ENCODE measurements around the gene RGMA. TPM values are rescaled to one million over a fixed set of nuclear protein-coding genes. Genes with fewer than 3 reads are reported as not detected.

The RGMA gene
- total RNA-seq, 1 donor from 2014 or later = 0.40 TPM

DNA sequence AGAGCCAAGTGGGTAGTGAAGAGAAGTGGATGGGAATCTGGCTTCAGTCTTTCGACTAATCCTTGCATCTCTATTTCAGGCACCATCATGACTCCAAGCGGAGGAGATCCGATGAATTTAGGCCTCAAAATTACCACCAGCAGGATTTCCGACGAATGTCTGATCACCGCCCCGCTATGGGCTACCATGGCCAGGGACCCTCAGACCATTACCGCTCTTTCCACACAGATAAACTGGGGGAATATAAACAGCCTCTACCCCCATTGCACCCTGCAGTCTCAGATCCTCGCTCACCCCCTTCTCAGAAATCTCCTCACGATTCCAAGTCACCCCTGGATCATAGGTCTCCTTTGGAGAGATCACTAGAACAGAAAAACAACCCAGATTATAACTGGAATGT, 64.7 kb downstream of the RGMA start:
- TF ChIP-seq, protein P1, sequence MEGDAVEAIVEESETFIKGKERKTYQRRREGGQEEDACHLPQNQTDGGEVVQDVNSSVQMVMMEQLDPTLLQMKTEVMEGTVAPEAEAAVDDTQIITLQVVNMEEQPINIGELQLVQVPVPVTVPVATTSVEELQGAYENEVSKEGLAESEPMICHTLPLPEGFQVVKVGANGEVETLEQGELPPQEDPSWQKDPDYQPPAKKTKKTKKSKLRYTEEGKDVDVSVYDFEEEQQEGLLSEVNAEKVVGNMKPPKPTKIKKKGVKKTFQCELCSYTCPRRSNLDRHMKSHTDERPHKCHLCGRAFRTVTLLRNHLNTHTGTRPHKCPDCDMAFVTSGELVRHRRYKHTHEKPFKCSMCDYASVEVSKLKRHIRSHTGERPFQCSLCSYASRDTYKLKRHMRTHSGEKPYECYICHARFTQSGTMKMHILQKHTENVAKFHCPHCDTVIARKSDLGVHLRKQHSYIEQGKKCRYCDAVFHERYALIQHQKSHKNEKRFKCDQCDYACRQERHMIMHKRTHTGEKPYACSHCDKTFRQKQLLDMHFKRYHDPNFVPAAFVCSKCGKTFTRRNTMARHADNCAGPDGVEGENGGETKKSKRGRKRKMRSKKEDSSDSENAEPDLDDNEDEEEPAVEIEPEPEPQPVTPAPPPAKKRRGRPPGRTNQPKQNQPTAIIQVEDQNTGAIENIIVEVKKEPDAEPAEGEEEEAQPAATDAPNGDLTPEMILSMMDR (conservative IDR thresholded peaks at IDR 0.05; ENCODE audit: low read depth, low read length) = no peak
- DNase-seq (ENCODE audit: low read depth) = no peak
- H3K4me3 ChIP-seq (ENCODE audit: low read depth, low read length) = no peak overlapping the region

DNA sequence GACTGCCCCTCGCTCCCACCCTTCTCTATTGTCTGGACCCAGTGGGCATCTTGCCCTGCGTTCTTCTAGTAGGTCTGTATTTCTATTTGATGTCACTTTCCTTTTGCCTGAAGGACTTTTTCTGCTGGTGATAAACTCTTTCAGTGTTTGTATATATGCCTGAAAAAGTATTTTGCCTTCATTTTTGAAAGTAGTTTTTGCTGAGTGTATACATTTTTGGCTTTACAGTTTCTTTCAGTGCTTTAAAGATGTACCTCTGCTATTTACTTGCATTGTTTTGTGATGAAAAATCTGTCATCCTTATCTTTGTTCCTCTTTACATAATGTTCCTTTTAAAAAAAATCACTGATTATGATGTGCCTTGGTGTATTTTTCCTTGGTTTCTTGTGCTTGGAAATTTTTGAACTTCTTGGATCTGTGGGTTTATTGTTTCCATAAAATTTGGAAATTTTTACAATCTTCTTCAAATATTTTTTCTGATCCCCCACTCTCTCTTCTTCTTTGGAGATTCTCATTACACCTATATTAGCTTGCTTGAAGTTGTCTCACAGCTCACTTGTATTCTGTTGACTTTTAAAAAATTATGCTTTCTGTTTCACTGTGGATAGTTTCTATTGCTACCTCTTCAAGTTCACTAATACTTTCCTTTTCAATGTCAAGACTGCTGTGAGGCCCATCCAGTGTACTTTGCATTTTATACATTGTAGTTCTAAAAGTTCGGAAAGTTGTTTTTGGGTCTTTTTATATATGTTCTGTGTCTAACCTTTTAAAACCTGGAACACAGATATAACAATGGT, 67.8 kb downstream of the RGMA start:
- H3K4me3 ChIP-seq (ENCODE audit: low read depth, low read length) = no peak overlapping the region
- DNase-seq (ENCODE audit: low read depth) = no peak
- TF ChIP-seq, protein P1 (conservative IDR thresholded peaks at IDR 0.05; ENCODE audit: low read depth, low read length) = no peak

DNA sequence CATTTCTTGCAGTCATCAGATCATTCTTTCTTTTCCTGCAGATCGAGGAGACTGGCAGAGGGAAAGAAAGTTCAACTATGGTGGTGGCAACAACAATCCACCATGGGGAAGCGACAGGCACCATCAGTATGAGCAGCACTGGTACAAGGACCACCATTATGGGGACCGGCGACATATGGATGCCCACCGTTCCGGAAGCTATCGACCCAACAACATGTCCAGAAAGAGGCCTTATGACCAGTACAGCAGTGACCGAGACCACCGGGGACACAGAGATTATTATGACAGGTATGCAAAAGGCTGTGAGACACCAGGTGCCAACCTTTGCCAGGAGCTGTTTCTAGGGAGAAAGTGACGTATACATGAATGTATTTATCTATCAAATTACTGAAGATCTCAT, 69.0 kb downstream of the RGMA start:
- no peak overlapping the region for H3K4me3 ChIP-seq (ENCODE audit: low read depth, low read length)
- no peak for DNase-seq (ENCODE audit: low read depth)
- TF ChIP-seq, protein P1 (conservative IDR thresholded peaks at IDR 0.05; ENCODE audit: low read depth, low read length) = no peak

DNA sequence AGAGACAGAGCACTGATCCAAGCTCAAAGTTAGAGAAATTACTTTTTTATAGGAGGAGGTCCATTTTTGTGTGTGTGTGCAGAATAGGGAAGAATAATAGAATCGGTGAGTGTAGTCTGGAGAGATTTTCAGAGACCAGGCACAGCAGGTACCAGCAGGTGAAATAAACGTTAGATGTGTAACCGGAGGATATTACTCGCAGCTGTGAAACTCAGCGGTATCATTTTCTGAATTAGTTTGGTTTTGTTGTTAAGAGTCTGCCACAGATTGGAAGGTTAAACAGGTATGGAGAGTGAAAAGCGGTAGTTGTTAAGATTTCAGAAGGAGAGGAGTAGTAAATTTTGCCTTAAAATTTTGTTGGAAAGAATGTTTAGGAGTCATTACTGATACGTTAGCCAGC, 69.9 kb downstream of the RGMA start:
- TF ChIP-seq, protein P1 (conservative IDR thresholded peaks at IDR 0.05; ENCODE audit: low read depth, low read length) = no peak
- no peak for DNase-seq (ENCODE audit: low read depth)
- no peak overlapping the region for H3K4me3 ChIP-seq (ENCODE audit: low read depth, low read length)

DNA sequence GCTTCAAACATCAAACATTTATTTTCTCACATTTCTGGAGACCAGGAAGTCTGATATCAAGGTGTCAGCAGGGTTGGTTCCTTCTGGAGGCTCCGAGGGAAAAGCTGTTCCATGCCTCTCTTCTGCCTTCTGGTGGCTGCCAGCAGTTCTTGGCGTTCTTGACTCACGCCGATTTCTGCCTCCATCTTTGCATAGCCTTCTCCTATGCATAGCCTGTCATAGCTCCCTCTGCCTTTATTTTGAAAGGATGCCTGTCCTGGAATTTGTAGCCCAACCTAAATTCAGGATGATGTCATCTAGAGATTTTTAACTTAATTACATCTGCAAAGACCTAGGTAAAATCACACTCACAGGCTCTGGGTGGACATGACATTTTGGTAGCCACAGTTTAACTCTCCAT, 70.4 kb downstream of the RGMA start:
- H3K4me3 ChIP-seq (ENCODE audit: low read depth, low read length) = no peak overlapping the region
- DNase-seq (ENCODE audit: low read depth) = no peak
- TF ChIP-seq, protein P1 (conservative IDR thresholded peaks at IDR 0.05; ENCODE audit: low read depth, low read length) = peak; percentile 30

DNA sequence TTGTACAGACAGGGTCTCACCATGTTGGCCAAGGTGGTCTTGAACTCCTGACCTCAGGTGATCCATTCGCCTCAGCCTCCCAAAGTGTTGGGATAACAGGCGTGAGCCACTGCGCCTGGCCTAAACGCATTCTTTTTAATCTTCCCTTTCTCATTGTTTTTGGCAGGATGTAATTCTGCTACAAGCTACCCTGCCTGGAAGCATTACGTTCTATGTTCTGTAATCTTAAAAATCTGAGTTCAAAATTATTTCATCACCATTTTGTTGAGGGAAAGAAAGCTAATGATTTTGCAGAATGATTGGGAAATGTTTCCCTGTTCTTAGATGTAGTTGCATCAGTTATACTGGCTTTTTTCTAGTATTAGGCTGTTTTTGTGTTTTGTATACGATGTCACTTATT, 71.5 kb downstream of the RGMA start:
- no peak for DNase-seq (ENCODE audit: low read depth)
- no peak overlapping the region for H3K4me3 ChIP-seq (ENCODE audit: low read depth, low read length)
- TF ChIP-seq, protein P1 (conservative IDR thresholded peaks at IDR 0.05; ENCODE audit: low read depth, low read length) = no peak

DNA sequence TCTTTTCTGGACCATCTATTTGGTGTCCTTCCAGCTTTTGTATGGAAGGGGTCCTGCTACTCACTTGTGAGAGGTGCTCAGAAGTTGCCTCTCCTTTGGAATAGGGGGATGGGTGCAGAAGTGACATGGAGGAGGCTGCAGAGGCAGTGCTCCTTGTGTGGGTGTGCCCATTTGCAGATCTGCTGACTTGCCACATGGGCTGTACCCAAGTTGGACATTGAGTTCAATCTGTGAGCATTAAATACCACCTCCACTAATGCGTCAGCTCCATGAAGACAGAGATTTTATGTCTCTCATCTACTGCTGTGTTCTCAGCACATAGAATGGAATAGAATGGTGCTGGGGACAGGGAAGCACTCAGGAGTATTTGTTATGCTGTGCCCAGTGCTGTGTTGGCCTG, 76.2 kb downstream of the RGMA start:
- no peak overlapping the region for H3K4me3 ChIP-seq (ENCODE audit: low read depth, low read length)
- TF ChIP-seq, protein P1 (conservative IDR thresholded peaks at IDR 0.05; ENCODE audit: low read depth, low read length) = no peak
- no peak for DNase-seq (ENCODE audit: low read depth)

Measured in epithelial cell of proximal tubule (primary cell).